AG09319 (cell line): ENCODE data around the gene PGF.

Experiments used
- DNase-seq: peaks from one replicate; pipeline ENCODE4 v3.0.0-alpha.2; 2010; ENCODE audit warnings: low read depth; ENCODE audit errors: extremely low read depth
- CTCF ChIP-seq: IDR thresholded peaks from 2 replicates; pipeline ENCODE4 v1.5.1; 2011; ENCODE audit warnings: low read depth, mild to moderate bottlenecking, inconsistent platforms, low read length, moderate library complexity

The PGF gene

GRCh38 chr14:74945261-74945851, 10.0 kb downstream of the PGF start:
- peak; percentile 54 for TF ChIP-seq CTCF
- DNase-seq = no peak

GRCh38 chr14:74942608-74943007, 12.8 kb downstream of the PGF start:
- no peak for DNase-seq
- TF ChIP-seq CTCF = no peak

GRCh38 chr14:74942181-74942580, 13.2 kb downstream of the PGF start:
- DNase-seq = no peak
- TF ChIP-seq CTCF = no peak

GRCh38 chr14:74941676-74942097, 13.7 kb downstream of the PGF start:
- no peak for TF ChIP-seq CTCF
- no peak for DNase-seq

GRCh38 chr14:74940956-74941565, 14.3 kb downstream of the PGF start:
- no peak for DNase-seq
- TF ChIP-seq CTCF = no peak

GRCh38 chr14:74938531-74939495, 16.6 kb downstream of the PGF start:
- no peak for TF ChIP-seq CTCF
- no peak for DNase-seq

- no peak for DNase-seq
- no peak for TF ChIP-seq CTCF
These were observed 18.2 kb downstream of the PGF start for GRCh38 chr14:74937171-74937570.
